ENCODE measurements around the gene CCDC8. TPM values are rescaled to one million over a fixed set of nuclear protein-coding genes. Genes with fewer than 3 reads are reported as not detected.
"Not testable (repeated sequence)": the region's sequence is repeated elsewhere in the genome, so short reads cannot be mapped to it uniquely, and the experiment has no call there.

The CCDC8 gene, protein sequence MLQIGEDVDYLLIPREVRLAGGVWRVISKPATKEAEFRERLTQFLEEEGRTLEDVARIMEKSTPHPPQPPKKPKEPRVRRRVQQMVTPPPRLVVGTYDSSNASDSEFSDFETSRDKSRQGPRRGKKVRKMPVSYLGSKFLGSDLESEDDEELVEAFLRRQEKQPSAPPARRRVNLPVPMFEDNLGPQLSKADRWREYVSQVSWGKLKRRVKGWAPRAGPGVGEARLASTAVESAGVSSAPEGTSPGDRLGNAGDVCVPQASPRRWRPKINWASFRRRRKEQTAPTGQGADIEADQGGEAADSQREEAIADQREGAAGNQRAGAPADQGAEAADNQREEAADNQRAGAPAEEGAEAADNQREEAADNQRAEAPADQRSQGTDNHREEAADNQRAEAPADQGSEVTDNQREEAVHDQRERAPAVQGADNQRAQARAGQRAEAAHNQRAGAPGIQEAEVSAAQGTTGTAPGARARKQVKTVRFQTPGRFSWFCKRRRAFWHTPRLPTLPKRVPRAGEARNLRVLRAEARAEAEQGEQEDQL
- 18.0 and 19.7 TPM in 2 replicates for total RNA-seq
- polyA plus RNA-seq (2012) = 9.6 TPM

DNA sequence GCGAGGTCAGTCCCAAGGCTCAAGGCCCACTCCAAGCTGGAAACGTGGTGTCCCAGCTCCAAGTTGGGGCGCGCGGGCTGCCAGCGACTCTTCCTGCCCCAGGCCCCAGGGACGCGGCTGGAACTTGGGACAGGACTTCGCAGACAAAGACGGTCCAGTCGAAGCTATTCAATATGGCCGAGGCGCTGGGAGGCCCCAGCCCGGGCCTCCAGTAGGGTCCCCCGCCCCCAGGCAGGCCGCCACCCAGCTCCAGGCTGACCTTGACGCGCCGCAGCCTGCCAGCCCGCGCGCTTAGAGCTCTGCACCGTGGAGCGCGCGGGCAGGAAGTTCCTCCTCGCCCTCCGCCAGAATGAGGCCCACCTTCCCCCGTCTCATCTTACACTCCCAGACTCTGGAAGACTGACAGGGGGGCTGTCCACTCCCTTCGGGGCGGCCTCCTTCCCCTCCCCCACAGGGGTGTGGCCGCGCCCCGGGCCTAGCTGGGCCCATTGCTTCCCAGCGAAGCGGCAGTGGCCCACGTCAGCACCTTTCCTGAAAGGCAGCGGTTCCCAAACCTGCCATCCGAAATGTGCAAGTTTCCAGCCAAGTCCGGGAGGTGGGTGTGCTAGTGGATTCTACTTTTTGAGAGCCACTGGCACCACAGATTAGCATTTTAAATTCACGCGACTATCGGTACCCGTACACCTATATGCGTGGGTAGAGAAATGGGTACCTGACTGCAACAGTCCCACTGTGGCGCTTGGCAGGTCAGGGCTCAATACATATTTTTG lies at the start of gene CCDC8:
Gene CCDC8 (minus strand): TSS at position 303 of the 770 bp plus-strand sequence. CDS start 754 bp downstream, outside the sequence.
- peak; percentile 83 for DNase-seq (ENCODE audit: low read depth)

DNA sequence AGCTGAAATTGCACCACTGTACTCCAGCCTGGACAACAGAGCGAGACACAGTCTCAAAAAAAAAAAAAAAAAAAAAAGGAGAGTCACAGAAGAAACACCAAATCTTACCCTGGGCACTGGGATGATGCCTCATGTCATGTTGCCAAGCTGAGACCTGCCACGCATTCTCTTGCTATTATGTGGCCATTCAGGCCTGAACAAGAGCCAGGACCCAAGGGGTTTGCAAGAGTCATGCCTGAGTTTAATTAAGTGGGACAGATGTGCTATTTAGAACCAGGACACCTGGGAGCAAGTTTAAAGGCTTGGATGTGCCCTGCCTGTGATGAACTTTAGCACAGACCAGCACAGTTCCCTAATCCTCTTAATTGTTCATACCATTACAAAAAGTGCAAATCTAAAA lies 48.2 kb upstream of the CCDC8 start:
- no peak for DNase-seq (ENCODE audit: low read depth)

DNA sequence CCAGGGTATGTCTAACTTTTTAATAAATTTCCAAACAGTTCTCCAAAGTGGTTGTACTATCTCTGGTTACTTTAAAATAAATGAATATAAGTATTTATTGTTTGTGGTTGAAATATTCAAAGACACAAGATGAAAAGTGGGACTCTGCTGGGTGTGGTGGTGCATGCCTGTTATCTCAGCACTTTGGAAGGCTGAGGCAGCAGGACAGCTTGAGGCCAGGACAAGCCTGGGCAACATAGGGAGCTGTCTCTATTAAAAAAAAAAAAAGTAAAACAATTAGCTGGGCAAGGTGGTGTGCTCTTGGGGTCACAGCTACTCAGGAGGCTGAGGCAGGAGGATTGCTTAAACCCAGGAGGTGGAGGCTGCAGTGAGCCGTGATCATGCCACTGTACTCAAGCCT lies 47.6 kb upstream of the CCDC8 start:
- no peak for DNase-seq (ENCODE audit: low read depth)

DNA sequence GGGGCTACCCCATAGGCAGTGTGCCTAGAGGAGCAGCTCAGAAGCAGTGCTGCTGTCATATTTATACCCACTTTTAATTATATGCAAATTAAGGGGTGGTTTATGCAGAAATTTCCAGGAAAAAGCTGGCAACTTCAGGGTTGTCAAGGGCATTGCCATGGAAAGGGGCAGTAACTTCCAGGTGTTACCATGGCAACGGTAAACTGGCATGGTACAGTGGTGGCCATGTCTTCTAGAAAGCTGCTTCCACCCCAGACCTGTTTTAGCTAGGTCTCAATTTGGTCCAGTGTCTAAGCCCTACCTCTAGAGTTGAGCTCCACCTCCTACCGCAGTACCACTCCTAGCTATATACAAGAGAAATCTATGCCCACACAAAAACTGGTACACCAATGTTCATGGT lies 46.7 kb upstream of the CCDC8 start:
- no peak for DNase-seq (ENCODE audit: low read depth)

DNA sequence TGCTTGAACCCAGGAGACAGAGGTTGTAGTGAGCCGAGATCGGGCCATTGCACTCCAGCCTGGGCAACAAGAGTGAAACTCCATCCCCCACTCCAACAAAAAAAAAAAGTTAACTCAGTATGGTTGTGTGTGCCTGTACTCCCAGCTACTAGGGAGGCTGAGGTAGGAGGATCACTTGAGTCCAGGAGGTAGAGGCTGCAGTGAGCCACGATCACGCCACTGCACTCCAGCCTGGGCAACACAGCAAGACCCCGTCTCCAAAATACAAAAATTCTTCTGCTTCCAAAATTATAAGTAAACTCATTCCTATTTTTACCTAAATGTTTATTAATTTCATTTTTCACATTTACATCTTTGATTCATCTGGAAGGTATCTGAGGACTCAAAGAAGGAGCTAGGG lies 43.6 kb upstream of the CCDC8 start:
- DNase-seq (ENCODE audit: low read depth) = no peak

DNA sequence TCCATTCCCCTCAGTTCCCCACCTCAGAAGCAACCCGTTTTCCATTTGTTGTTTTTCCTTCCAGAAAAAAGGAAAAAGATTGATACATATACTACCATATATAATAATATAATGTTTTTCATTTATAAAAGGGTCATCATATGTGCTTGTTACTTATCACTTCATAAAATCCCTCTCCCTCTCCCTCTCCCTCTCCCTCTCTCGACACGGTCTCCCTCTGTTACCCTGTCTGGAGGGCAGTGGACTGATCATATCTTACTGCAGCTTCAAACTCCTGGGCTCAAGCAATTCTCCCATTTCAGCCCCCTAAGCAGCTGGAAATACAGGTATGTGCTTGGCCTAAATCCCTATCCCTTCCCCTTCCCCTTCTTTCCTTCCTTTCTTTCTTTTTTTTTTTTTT lies 40.9 kb upstream of the CCDC8 start:
- no peak for DNase-seq (ENCODE audit: low read depth)

DNA sequence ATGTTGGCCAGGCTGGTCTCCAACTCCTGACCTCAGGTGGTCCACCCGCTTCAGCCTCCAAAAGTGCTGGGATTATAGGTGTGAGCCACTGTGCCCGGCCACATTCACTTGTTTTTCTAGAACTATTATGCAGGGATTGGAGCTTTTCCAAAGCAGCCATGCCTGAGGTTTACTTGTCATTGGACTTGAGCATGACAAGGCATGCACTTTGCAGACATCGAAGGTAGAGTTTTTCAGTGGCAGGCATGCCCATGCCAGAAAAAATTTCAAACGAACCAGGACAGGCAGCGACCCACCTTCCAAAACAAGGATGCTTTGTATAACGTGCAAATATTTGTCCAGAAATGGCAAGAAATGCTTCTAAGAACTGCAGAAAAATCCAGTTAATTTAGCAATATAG lies 40.3 kb upstream of the CCDC8 start:
- no peak for DNase-seq (ENCODE audit: low read depth)

DNA sequence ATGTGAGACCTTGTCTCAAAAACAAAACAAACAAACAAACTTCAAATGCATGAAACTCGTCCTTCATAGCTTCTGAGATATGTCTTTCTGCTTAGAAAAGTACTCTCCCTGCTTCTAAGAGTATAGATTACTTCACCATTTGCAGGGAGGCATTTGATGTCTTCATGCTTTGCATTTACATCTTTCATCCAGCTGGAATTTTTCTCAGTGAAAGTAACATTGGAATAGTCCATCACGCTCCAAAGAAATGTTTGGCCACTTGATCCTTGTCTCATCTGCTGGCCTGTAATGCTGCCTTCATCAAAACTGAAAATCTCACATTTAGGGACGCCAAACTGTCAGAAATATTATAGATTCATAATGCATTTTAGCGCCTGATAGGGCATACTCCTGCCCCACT lies 38.8 kb upstream of the CCDC8 start:
- no peak for DNase-seq (ENCODE audit: low read depth)

DNA sequence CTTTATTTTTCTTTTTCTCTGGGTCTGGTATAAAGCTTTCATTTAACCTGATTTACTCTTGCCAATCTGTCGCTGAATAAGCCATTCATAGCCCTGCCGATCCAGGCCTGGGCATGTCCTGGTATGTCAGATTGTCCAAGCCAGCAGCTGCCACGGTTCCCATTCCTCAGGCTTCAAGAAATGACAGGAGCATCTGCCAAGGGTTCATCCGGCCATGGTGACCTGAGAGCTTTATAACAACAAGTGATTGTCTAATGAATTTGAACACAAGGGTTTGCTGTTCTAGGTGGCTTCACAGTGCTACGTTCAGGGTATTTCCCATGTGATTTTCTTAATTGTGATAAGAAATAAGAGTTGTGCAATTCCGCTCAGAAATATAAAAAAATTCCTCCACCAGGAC lies 38.0 kb upstream of the CCDC8 start:
- peak; percentile 98 for DNase-seq (ENCODE audit: low read depth)

DNA sequence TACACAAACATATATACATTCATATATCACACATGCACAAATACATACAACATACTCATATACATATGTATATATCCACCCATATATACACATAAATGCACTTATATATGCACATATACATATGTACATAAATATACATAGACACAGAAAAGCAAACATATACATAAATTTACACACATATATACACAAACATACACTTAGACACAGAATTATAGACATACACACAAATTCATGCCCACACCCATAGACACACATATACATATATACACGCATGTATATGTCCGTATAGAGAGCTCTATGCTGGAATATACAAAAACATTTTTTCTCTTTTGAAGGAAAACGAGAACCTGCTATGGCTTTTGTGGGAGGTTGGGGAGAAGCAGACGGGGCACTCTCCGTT lies 37.4 kb upstream of the CCDC8 start:
- no peak for DNase-seq (ENCODE audit: low read depth)

DNA sequence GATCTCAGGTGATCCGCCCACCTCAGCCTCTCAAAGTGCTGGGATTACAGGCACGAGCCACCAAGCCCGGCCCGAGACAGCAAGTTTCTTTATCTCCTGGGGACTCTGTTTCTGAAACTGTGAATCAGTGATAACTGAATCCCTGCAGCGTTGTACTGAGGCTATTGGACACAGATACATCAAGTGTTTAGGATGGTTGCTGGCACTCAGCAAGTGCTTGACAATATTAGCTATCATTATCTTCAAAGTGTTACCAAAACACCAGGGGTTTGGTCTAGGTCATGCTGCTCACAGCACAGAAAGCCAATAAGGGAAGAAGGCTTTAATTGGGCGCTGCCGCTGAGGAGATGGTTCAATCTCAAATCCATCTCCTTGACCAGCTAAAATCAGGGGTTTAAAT lies 35.9 kb upstream of the CCDC8 start:
- DNase-seq (ENCODE audit: low read depth) = no peak

DNA sequence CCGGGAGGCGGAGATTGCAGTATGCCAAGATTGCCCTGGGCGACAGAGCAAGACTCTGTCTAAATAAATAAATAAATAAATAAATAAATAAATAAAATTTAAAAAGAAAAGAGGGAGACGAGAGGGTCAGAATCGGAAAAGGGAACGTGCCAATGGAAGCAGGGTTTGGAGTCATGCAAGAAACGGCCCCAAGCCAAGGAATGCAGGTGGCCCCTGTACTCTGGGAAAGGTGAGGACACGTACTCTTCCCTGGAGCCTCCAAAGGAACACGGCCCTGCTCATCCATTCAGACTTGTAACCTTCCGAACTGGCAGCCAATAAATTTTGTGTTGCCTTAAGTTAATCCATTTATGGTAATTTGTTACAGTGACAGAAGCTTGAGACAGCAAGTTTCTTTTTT lies 35.2 kb upstream of the CCDC8 start:
- DNase-seq (ENCODE audit: low read depth) = no peak

DNA sequence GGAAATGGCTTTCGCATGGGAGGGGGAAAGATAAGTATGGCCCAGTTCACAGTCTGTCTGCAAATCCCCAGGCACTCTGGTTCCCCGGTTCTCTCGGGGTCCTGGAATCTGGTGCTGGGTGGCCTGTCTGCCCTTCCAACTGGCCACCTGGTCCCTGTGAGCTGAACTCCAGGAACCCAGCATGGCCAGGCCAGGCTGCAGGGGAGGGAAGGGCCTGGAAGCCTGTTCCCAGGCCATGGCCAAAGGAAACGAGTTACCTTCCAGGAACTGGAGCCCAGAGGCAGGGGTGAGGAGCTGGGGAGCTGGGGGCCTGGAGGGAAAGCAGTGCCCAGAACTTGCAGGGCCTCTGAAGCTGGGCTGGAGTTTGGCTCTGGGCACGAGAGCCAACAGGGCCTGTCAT lies 34.5 kb upstream of the CCDC8 start:
- no peak for DNase-seq (ENCODE audit: low read depth)

DNA sequence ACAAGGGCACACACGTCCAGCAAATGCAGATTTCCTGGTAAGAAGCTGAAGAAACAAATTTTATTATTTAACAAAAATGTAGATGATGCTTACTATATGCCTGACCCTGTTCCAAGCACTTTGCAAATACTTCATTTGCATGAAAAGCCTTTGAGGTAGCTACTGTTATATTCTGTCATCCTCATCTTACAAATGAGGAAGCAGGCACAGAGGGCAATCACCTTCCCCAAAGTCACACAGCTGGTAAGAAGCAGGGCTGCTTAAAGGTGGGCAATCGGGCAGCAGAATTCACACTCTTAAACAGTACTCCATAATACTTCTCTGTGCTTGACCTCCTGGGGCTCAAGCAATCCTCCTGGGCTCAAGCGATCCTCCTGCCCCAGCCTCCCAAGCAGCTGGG lies 33.6 kb upstream of the CCDC8 start:
- DNase-seq (ENCODE audit: low read depth) = no peak

DNA sequence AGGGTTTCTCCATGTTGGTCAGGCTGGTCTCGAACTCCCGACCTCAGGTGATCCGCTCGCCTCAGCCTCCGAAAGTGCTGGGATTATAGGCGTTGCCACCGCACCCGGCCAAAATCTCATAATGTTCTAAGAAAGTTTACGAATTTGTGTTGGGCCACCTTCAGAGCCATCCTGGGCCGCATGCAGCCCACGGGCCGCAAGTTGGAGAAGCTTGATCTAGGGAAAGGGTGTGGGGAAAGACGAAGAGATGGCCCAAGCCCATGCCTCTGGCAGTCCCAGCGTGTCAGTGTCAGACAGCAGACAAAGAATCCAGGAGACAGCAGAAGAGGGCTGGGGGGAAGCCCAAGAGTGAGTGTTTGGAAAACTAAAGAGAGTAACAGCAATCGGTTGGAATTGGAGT lies 32.7 kb upstream of the CCDC8 start:
- DNase-seq (ENCODE audit: low read depth) = no peak

DNA sequence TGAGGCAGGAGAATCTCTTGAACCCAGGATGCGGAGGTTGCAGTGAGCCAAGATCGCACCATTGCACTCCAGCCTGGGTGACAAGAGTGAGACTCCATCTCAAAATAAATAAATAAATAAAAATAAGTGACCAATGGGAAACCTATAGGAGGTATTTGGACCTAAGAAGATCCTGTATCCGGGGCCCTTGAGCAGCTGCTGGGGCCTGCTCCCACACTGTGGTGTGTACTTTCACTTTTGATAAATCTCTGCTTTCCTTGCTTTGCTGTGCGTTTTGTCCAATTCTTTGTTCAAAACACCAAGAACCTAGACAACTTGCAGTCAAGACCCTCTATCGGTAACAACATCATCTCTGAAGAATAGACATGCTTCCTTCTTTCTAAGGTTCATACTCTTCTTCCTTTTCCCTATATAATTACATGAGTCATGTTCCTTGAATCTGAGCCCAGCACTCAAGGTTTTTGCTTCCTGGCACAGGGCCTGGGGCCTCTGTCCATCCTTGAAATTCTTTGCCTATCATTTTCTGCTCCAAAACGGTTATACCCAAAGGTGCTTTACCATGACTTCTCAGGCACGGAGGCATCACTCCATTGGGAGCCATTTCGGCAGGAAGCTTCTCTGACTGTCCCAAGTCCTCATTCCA lies 29.6 kb upstream of the CCDC8 start:
- DNase-seq (ENCODE audit: low read depth) = peak; percentile 59

DNA sequence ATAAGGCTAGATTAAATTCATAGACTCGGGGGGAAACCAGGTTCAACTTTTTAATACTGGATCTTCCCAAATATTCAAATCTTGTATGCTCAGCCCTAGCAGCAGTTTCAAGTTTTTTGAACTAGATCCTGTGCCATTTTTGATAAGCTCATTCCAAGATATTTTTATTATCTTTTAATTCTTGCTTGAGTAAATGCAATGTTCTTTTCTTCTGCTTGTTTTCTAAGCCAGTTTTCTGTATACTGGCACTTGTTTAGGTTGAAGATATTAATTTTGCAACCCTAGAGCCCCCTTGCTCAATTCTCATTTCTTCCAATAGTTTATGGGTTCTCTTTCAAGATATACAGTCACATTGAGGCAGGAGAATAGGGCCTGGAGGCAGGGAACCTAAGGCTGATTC lies 28.5 kb upstream of the CCDC8 start:
- DNase-seq (ENCODE audit: low read depth) = no peak

DNA sequence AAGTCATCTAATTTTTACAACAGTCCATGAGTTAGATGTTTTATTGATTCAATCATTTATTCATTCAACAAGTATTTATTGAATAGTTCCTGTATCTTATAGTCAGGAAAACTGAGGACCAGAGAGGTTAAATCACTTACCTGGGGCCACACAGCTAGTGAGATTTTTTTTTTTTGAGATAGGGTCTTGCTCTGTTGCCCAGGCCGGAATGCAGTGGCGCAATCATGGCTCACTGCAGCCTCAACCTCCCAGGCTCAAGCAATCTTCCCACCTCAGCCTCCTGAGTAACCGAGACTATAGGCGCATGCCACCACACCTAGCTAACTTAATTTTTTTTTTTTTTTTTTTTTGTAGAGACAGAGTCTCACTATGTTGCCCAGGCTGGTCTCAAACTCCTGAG lies 22.3 kb upstream of the CCDC8 start:
- not testable (repeated sequence) for DNase-seq (ENCODE audit: low read depth)

DNA sequence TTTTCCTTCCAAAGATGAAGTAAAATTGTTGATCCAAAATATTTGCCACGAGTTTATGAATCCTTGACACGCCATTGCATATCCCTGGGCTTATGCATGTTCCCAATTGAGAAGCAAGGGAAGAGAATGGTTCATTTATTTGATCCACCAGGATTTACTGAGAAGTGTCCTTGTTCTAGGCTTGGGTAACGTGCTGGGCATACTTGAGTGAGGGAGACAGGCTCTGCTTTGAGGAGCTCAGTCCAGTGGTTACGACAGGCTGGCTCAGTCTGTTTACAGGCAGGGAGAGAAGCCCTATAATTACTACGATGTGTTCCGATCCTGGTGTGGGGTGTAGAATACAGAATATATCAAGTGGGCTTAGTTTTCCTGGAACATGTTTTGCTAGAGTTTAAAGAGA lies 21.6 kb upstream of the CCDC8 start:
- DNase-seq (ENCODE audit: low read depth) = no peak

DNA sequence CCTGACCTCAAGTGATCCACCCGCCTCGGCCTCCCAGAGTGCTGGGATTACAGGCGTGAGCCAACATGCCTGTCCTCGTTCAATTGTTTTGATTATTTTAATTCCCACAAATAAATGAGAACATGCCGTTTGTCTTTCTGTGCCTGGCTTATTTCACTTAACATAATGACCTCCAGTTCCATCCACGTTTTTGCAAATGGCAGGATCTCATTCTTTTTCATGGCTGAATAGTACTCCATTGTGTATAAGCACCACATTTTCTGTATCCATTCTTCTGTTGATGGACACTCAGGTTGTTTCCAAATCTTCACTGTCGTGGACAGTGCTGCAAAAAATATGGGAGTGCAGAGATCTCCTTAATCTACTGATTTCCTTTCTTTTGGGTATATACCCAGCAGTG lies 20.1 kb upstream of the CCDC8 start:
- not testable (repeated sequence) for DNase-seq (ENCODE audit: low read depth)

DNA sequence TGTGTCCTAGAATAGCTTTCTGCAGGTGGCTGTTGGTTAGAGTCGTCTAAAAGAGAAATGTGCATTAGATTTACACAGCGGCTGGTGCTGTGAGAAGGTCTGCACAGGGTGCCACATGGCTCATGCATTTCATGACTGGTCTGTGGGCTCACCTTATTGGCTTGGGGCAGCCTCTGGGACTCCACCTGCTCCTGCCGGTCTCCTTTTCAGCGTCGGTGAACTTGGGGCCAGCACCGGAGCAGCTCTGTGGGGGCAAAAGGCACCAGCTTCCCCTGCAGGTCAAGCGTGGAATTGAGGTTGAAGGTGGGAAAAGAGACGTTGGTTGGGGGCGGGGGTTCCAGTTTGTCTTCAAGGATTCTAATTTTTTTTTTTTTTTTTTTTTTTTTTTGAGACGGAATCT lies 18.5 kb upstream of the CCDC8 start:
- DNase-seq (ENCODE audit: low read depth) = no peak

DNA sequence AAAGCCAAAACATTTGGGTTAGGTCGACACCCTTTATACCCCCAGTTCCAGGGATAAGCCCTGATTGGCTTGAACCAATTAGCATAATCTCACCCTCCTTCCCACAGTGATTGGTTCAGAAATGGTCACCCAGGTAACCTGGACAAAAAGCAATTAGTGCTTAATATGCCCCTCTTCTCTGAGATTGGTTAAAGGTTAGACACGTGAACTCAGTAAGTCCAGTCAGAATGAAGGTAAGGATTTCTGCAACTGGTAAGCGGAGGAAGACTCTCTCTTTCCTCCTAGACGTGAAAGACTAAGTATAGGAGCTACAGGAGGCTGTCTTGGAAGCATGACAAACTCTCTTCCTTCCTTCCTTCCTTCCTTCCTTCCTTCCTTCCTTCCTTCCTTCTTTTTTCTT lies 16.6 kb upstream of the CCDC8 start:
- DNase-seq (ENCODE audit: low read depth) = no peak
